Measurements from ENCODE around the gene C20orf141.

C20orf141 gene

DNA sequence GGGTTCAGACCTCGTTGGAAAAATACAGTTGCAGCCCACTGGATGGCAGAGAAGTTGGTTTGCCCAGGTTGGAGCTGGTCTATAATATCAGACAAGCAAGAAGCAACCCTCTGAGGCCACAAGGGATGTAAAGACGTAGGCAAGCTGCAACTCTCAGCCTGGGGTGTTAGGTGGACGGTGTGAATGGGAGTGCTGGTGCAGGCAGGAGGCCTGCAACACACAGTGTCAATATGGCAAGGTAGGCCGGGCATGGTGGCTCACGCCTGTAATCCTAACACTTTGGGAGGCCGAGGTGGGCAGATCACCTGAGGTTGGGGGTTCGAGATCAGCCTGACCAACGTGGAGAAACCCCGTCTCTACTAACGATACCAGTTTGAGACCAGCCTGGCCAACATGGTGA lies 36.3 kb downstream of the C20orf141 start:
- DNase-seq: no peak

DNA sequence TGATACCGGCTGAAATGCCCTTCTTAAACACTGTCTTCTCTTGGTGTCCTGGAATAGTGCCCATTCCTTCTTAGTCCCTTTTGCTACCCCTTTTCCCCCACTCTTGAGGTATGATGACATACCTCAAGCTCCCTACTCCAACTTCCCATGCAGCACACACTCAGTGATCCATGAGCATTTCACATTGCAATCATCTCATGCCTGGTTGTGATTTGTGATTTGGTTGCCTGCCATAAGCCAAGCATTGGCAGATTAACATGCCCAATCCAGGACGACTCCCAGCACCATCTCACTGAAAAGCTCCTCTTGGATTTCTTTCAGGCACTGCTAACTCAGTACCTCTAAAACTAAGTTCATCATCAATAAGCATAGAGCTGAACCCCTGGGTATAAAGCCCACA lies 43.8 kb downstream of the C20orf141 start:
- DNase-seq: no peak

DNA sequence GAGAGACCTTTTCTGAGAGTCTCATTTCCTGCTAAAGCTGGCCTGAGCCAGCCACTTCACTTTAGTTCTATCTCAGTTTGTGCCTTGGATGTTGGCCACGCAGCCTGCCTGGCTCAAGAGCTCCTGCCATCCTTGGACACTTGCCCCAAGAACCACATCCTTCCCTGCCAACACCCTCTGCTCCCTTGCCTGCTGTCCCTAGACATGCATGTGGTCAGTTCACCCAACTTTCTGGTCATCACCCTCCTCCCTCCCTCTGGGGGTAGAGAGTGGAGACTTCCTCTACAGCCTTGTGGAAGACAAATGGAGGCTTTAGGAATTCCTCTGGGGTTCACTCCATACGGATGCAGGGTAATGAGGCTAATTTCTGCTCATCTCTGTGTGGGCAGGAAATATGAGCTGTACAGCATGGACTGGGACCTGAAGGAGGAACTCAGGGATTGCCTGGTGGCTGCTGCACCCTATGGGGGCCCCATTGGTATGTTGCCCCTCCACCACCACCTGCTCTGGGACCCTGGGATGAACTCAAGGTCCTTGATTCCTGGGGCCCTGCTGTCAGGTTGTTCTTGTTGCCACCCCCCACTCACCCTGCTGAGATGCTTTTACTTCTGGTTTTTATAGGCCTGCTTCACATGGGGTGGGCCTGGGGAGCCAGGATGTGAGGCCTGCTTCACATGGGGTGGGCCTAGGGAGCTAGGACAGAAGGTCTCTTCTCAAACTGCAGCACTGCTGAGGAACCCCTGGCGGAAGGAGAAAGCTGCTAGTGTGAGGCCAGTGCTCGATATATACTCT lies 44.7 kb downstream of the C20orf141 start:
- no peak for DNase-seq

DNA sequence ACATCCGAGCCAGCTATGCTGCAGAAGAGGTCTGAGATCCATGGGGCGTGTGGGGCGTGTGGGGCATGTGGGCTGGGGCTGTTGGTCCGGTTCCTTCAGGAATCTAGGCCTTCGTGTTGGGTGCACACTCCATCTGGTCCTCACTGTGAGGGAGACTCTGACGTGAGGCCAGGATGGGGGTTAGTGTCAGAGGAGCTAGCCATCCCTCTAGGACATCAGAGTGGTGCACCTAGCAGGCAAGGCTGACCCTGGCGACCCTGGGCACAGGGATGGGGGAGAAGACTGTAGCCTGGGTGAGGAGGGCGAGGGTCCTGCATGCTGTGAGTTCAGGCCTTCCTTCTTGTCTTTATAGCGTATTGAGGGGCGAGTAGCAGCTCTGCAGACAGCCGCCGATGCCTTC lies 49.8 kb downstream of the C20orf141 start:
- no peak for DNase-seq

DNA sequence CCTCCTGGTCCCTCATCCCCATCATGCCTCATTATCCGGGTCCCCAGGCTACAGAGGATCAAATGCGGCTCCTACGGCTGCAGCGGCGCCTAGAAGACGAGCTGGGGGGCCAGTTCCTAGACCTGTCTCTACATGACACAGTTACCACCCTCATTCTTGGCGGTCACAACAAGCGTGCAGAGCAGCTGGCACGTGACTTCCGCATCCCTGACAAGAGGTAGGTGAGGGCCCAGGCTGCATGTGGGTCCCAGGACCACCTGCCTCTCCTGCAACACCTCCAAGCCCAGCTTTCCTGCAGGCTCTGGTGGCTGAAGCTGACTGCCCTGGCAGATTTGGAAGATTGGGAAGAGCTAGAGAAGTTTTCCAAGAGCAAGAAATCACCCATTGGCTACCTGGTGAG lies 50.3 kb downstream of the C20orf141 start:
- DNase-seq: no peak

Data from left hindlimb (tissue), 1 donor.